ENCODE results near the gene RGS9. TPM values are rescaled to one million over a fixed set of nuclear protein-coding genes. Genes with fewer than 3 reads are reported as not detected.

The RGS9 gene
- total RNA-seq, 4 donors from 2014 or later: 22.4 to 58.6 (median 32.2) TPM

GRCh38 chr17:65099941-65100315 lies 37.2 kb upstream of the RGS9 start:
- WGBS: 50% methylated on average over 5 of the region's 5 CpGs
- H3K36me3 ChIP-seq: no peaks in the 10 kb centered on the region
- H3K9me3 ChIP-seq: no peaks in the 10 kb centered on the region
- peak overlapping the region; percentile 59 to 68 (median 65) for H3K4me3 ChIP-seq
- H3K4me1 ChIP-seq: peaks cover 13 to 36% (median 34%) of the 10 kb centered on the region in 4 donors
- intact Hi-C loops (cut with DNase I): loop anchor here (2.0 to 5.0 kb wide), 3 partner anchors 37 to 128 kb away; partner anchors contain the start of genes GNA13 and RGS9
- peak overlapping the region; percentile 81 to 84 (median 82) for H3K27ac ChIP-seq (replicated peaks in 1 of 4)
- TF ChIP-seq POLR2AphosphoS5 (IDR thresholded peaks at IDR 0.05): no peak
- TF ChIP-seq EP300 (IDR thresholded peaks at IDR 0.05): no peak
- no peaks in the 10 kb centered on the region for H3K27me3 ChIP-seq
- DNase-seq (ENCODE audit: extremely low spot score): no peak

- H3K9me3 ChIP-seq: no peaks in the 10 kb centered on the region
- H3K4me1 ChIP-seq: peaks cover 13 to 42% (median 38%) of the 10 kb centered on the region in 4 donors
- H3K36me3 ChIP-seq: no peaks in the 10 kb centered on the region
- intact Hi-C loops (cut with DNase I): loop anchor here (2.0 to 5.0 kb wide), 3 partner anchors 37 to 128 kb away; partner anchors contain the start of genes GNA13 and RGS9
- no peak for TF ChIP-seq EP300 (IDR thresholded peaks at IDR 0.05)
- TF ChIP-seq CTCF (IDR thresholded peaks at IDR 0.05): peak in 2 of 3 experiments; percentile 96
- peak in 1 of 2 donors; percentile 55 for TF ChIP-seq POLR2AphosphoS5 (IDR thresholded peaks at IDR 0.05)
- TF ChIP-seq POLR2A (IDR thresholded peaks at IDR 0.05; ENCODE audit: low read depth): no peak
- DNase-seq (ENCODE audit: extremely low spot score): peak; percentile 93
- H3K27me3 ChIP-seq: no peaks in the 10 kb centered on the region
- peak overlapping the region; percentile 81 to 84 (median 82) for H3K27ac ChIP-seq (replicated peaks in 1 of 4)
- H3K4me3 ChIP-seq: peak overlapping the region; percentile 59 to 68 (median 65)
- WGBS: 4% methylated on average over 43 of the region's 50 CpGs
These were observed 36.6 kb upstream of the RGS9 start for GRCh38 chr17:65100316-65101140.

GRCh38 chr17:65101371-65101770 lies 35.8 kb upstream of the RGS9 start:
- 56% methylated on average over 5 of the region's 6 CpGs for WGBS
- no peak for TF ChIP-seq CTCF (IDR thresholded peaks at IDR 0.05)
- no peak for TF ChIP-seq POLR2A (IDR thresholded peaks at IDR 0.05; ENCODE audit: low read depth)
- TF ChIP-seq EP300 (IDR thresholded peaks at IDR 0.05): no peak
- TF ChIP-seq POLR2AphosphoS5 (IDR thresholded peaks at IDR 0.05): no peak
- Histone ChIP-seq H3K27me3 (no peaks in the 10 kb centered on the region), H3K9me3 (no peaks in the 10 kb centered on the region), H3K36me3 (no peaks in the 10 kb centered on the region), H3K27ac (replicated peaks in 1 of 4) (peak overlapping the region; percentile 81 to 84 (median 82)), H3K4me1 (peaks cover 20 to 51% (median 47%) of the 10 kb centered on the region in 4 donors), H3K4me3 (peak overlapping the region; percentile 59 to 68 (median 65))
- intact Hi-C loops (cut with DNase I): loop anchor here (2.0 to 5.0 kb wide), 3 partner anchors 36 to 129 kb away; partner anchors contain the start of genes GNA13 and RGS9
- DNase-seq (ENCODE audit: extremely low spot score): no peak

- Histone ChIP-seq H3K36me3 (no peaks in the 10 kb centered on the region), H3K27ac (replicated peaks in 1 of 4) (no peak overlapping the region), H3K9me3 (no peaks in the 10 kb centered on the region), H3K27me3 (no peaks in the 10 kb centered on the region), H3K4me1 (peaks cover 28 to 60% (median 56%) of the 10 kb centered on the region in 4 donors), H3K4me3 (no peak overlapping the region)
- WGBS: 79% methylated on average over 5 of the region's 5 CpGs
- intact Hi-C loops (cut with DNase I): loop anchor here (5.0 kb wide), 2 partner anchors 35 to 130 kb away; partner anchors contain the start of gene RGS9
- TF ChIP-seq POLR2AphosphoS5 (IDR thresholded peaks at IDR 0.05): no peak
- TF ChIP-seq POLR2A (IDR thresholded peaks at IDR 0.05; ENCODE audit: low read depth): no peak
- TF ChIP-seq EP300 (IDR thresholded peaks at IDR 0.05): no peak
- no peak for TF ChIP-seq CTCF (IDR thresholded peaks at IDR 0.05)
- DNase-seq (ENCODE audit: extremely low spot score): no peak
These were observed 34.9 kb upstream of the RGS9 start for GRCh38 chr17:65102235-65102634.

- no peak overlapping the region for H3K4me3 ChIP-seq
- intact Hi-C loops (cut with DNase I): loop anchor here (5.0 kb wide), 2 partner anchors 35 to 130 kb away; partner anchors contain the start of gene RGS9
- no peaks in the 10 kb centered on the region for H3K27me3 ChIP-seq
- H3K27ac ChIP-seq (replicated peaks in 1 of 4): no peak overlapping the region
- H3K4me1 ChIP-seq: peaks cover 28 to 65% (median 61%) of the 10 kb centered on the region in 4 donors
- TF ChIP-seq POLR2A (IDR thresholded peaks at IDR 0.05; ENCODE audit: low read depth): no peak
- TF ChIP-seq POLR2AphosphoS5 (IDR thresholded peaks at IDR 0.05): no peak
- TF ChIP-seq EP300 (IDR thresholded peaks at IDR 0.05): no peak
- no peak for TF ChIP-seq CTCF (IDR thresholded peaks at IDR 0.05)
- H3K9me3 ChIP-seq: no peaks in the 10 kb centered on the region
- 71% methylated on average over 5 of the region's 5 CpGs for WGBS
- H3K36me3 ChIP-seq: no peaks in the 10 kb centered on the region
- no peak for DNase-seq (ENCODE audit: extremely low spot score)
These were observed 34.4 kb upstream of the RGS9 start for GRCh38 chr17:65102788-65103187.

Measured in esophagus muscularis mucosa (tissue), 4 donors.